HG03342 (cell line): Measurements from ENCODE around the gene MC4R.
"Not testable (repeated sequence)": the region's sequence is repeated elsewhere in the genome, so short reads cannot be mapped to it uniquely, and the experiment has no call there.

Source experiments
- ATAC-seq: cut with Tn5 transposase; IDR thresholded peaks from one replicate; pipeline ENCODE4 v1.9.1; 2021; ENCODE audit warnings: mild to moderate bottlenecking, moderate library complexity; ENCODE audit not compliant: unreplicated experiment

Gene MC4R

DNA sequence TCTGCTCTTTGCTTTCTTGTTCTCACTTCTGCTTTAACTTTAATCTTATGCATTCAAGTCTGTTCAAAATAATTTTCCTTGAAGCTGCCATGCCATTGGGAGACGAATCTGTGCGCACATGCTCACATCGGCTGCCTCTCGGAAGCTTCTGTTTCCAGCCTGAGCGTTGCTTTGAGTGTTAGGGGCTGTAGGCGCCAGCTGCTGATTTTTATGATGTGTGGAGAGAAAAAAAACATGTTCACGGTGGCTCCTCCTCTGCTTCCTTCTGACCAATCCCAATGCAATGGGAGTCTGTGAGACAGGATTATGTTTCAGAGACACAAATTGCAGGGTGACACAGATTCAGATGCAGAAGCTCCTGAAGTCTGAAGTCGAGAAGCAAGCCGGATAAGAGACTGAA is at the start of gene MC4R:
MC4R (minus strand) TSS at position 180 of the 400 bp plus-strand sequence. CDS start 426 bp downstream, outside the sequence.
- no peak for ATAC-seq

DNA sequence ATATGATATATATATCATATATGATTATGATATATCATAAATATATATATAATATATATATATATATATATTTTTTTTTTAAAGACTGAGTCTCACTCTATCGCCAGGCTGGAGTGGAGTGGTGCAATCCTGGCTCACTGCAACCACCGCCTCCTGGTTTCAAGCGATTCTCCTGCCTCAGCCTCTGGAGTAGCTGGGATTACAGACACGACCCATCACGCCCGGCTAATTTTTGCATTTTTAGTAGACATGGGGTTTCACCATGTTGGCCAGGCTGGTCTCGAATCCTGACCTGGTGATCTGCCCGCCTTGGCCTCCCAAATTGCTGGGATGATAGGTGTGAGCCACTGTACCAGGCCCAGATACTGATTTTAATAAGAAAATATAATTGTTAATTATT is 49.7 kb upstream of the MC4R start:
- not testable (repeated sequence) for ATAC-seq

DNA sequence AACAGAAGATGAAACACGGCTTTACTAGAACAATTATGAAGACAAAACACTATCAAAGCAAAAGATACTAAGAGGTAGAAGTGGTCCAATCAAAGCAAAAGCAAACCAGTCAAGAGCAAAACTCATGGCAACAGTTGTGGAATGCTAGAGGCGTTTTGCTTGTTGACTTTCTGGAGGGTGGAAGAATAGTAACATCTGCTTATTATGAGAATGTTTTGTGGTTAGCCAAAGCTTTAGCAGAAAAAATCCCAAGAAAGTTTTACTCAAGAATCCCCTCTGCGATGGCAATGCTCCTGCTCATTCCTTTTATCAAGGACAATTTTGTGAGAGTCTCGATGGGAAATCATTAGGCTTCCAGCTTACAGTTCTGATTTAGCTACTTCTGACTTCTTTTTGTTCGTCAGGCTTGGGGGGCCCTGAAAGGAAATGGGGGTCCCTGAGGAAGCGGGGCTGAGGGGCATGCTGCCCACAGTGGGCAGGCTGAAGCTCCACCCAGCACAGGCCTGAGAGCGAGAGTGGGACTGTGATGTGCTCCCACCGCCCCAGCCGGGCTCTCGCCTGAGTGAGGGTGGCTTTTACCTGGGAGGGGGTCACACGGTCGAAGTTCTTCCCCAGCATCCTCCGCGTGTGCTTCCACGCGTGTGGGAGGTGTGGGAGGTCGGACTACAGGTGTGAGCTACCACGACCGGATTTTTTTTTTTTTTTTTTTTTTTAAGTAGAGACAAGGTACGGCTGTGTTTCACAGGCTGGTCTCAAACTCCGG is 49.0 kb upstream of the MC4R start:
- ATAC-seq: no peak

GRCh38 chr18:60417946-60418345 is 45.4 kb upstream of the MC4R start:
- no peak for ATAC-seq

DNA sequence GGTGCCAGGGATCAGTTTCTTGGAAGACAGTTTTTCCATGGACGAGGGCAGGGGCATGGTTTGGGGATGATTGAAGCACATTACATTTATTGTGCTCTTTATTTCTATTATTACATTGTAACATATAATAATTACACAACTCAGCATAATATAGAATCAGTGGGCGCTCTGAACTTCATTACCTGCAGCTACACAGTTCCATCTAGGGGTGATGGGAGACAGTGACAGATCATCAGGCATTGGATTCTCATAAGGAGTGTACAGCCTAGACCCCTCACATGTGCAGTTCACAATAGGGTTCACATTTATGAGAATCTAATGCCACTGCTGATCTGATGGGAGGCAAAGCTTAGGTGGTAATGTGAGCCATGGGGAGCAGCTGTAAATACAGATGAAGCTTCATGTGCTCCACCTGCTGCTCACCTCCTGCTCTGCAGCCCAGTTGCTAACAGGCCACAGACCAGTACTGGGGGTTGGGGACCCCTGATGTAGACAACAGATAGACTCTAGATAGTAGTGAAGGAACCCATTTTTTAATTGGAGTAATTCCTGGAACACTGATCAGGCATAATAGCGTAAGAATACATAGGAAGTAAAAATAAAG is 41.5 kb upstream of the MC4R start:
- peak; percentile 60 for ATAC-seq

DNA sequence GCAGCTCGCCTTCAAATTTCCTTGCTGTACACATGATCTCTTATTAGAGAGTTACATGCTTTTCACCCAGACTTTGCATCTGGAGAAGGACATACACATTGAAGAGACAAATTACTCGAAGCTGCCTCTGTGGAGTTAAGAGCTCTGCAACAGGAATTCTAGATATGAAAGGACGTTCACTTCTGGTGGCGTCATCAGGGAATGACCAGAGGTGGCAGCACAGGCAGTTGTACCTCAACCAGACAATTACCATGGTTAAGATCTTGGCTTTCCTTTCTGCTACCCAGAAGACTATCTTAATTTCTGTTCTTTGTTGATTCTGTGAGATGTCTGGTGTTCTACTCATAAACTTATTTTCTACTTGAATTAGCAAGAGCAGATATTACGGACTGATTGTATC is 39.1 kb upstream of the MC4R start:
- ATAC-seq: no peak

- no peak for ATAC-seq
Measured at GRCh38 chr18:60406721-60407120, 34.1 kb upstream of the MC4R start.

DNA sequence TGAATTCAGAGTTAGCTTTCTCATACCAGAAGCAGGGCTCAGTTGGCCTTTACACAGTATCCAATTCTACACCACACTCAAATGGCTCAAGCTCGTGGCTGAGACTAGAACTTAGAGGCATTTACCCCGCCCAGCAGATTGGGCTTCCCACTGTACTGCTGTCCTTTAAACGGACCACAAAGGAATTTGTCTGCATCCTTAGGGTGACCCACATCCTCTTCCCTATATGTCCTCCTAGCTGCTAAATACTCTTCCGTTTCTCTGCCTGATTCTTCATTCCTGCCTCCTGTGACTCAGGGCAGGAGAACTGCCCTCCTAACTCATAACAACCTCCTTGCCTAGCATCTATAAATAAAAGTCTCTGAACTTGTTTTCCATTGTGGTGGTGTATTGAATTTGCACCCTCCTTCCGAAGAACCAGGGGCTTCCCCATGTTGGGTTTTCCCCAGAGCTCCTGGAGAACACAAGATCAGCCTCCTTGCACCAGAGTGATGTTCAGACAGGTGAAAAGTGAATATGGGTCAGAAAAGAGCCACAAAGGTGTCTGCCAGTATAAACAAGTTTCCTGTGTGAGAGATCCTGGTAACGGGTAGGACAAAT is 32.0 kb upstream of the MC4R start:
- no peak for ATAC-seq

GRCh38 chr18:60401346-60401745 is 28.8 kb upstream of the MC4R start:
- ATAC-seq: no peak

- no peak for ATAC-seq
Measured at GRCh38 chr18:60391571-60392226, 19.1 kb upstream of the MC4R start.

GRCh38 chr18:60389314-60389713 is 16.7 kb upstream of the MC4R start:
- ATAC-seq: no peak

DNA sequence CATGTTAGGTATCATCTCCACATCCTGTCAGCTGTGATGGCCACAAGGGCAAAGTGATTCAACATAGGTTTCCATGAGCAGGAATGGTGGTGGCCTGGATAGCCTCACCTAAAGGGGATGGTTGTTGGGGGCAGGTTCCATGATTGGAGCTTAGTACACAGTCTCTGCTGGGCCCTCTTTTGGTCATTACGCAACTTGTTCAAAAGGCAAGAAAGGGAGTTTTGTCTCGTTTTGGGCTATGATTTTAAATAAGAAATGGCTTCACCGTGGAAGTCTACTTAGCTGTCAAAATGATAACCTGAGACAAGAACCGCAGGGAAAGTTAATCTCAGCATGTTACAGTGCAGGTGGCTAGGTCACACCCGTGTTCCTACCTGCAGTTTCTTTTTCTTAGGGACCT is 13.1 kb upstream of the MC4R start:
- no peak for ATAC-seq

- ATAC-seq: no peak
Measured at GRCh38 chr18:60383893-60384292, 11.3 kb upstream of the MC4R start.

DNA sequence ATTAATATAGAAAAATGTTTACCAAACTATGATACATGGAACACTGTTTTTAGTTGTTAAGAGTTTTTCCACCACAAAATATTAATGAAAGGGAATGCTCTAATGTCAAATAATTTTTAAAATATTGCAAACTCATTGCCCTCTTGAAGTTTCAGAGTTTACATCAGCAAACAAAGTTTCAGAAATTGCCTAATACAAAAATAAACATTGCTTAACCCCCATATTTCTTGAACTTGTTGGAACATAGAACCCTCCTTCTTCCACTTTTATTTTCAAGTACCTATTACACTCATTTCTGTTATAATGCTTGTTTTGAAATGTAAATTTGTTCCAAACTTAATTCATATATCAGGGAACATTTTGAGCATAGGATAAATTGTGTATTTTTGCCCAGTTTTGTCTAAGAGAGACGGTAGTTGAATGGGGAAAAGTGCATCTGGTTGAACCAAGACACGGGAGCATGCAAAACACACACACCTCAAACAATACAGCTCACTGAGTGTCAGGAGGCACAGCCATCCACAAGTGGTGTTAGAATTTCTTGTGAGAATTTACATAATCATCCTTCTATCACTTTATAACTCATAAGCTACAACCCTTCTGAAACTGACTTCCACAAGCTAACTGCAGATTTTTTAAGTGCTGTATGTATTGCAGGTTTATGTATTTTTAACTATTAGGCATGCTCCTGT is 5.3 kb upstream of the MC4R start:
- ATAC-seq: no peak

- no peak for ATAC-seq
Measured at GRCh38 chr18:60372132-60372531, 443 bp downstream of the MC4R start.

DNA sequence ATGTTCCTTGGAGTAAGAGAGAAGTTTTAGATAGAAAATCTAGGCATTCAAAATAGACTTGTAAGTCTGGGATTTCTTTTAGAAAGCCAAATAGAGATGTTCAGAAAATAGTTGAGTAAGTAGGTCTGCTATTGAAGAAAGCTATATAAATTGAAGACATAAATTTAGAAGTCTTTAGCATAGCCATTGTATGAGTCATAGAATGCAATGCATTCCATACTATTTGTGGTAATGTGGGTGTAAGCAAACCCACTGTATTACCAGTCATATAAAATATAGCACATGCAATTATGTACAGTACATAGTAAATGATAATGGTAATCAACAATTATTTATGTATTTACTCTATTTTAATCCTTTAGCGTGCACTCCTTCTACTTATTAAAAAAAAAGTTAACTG is 14.1 kb downstream of the MC4R start:
- no peak for ATAC-seq

GRCh38 chr18:60350941-60351340 is 21.6 kb downstream of the MC4R start:
- no peak for ATAC-seq

GRCh38 chr18:60350150-60350549 is 22.4 kb downstream of the MC4R start:
- ATAC-seq: no peak

- ATAC-seq: no peak
Measured at GRCh38 chr18:60347526-60348045, 25.0 kb downstream of the MC4R start.

GRCh38 chr18:60339018-60339417 is 33.6 kb downstream of the MC4R start:
- no peak for ATAC-seq

GRCh38 chr18:60331890-60332289 is 40.7 kb downstream of the MC4R start:
- ATAC-seq: no peak
